IMR-90 (cell line): Measurements from ENCODE around the gene FRMD1.

Experiments used
- BHLHE40 ChIP-seq: fragments of 150-350 bp; IDR thresholded peaks from 2 replicates; pipeline ENCODE4 v1.6.1; 2016; ENCODE audit warnings: mild to moderate bottlenecking, low read depth, low read length
- CEBPB ChIP-seq: IDR thresholded peaks from 2 replicates; pipeline ENCODE4 v1.6.1; 2012; ENCODE audit warnings: low read depth, low read length, improper control_type of control experiment
- CHD1 ChIP-seq: IDR thresholded peaks from 2 replicates; pipeline ENCODE4 v1.6.1; 2012; ENCODE audit warnings: low read depth, low read length, improper control_type of control experiment
- FOS ChIP-seq: fragments of 150-350 bp; IDR thresholded peaks from 2 replicates; pipeline ENCODE4 v1.6.1; 2016; ENCODE audit warnings: low read depth, low read length
- MAZ ChIP-seq: IDR thresholded peaks from 2 replicates; pipeline ENCODE4 v1.6.1; 2012; ENCODE audit warnings: low read depth, mild to moderate bottlenecking, low read length, improper control_type of control experiment, moderate library complexity, borderline replicate concordance
- MXI1 ChIP-seq: IDR thresholded peaks from 2 replicates; pipeline ENCODE4 v1.6.1; 2012; ENCODE audit warnings: low read depth, mild to moderate bottlenecking, low read length, moderate library complexity, borderline replicate concordance
- POLR2A ChIP-seq: IDR thresholded peaks from 2 replicates; pipeline ENCODE4 v1.6.1; 2012; ENCODE audit warnings: mild to moderate bottlenecking, low read depth, low read length
- RAD21 ChIP-seq: IDR thresholded peaks from 2 replicates; pipeline ENCODE4 v1.6.1; 2012; ENCODE audit warnings: low read length, improper control_type of control experiment
- SMC3 ChIP-seq: fragments of 150-350 bp; IDR thresholded peaks from 2 replicates; pipeline ENCODE4 v1.6.1; 2016; ENCODE audit warnings: low read depth, mild to moderate bottlenecking, antibody characterized with exemption, low read length, moderate library complexity
- TF ChIP-seq, protein P1 (sequence below): conservative IDR thresholded peaks from 2 replicates; pipeline ENCODE4 v1.5.1; 2012; ENCODE audit warnings: mild to moderate bottlenecking, low read depth, low read length, improper control_type of control experiment
- TF ChIP-seq, protein P2 (sequence below): fragments of 150-350 bp; IDR thresholded peaks from 2 replicates; pipeline ENCODE4 v1.6.1; 2017; ENCODE audit warnings: mild to moderate bottlenecking, antibody characterized with exemption, low read length, low read depth
- TF ChIP-seq, protein P3 (sequence below): fragments of 150-350 bp; IDR thresholded peaks from 2 replicates; pipeline ENCODE4 v1.6.1; 2016; ENCODE audit warnings: low read depth, mild to moderate bottlenecking, low read length, moderate library complexity, borderline replicate concordance

DNA sequence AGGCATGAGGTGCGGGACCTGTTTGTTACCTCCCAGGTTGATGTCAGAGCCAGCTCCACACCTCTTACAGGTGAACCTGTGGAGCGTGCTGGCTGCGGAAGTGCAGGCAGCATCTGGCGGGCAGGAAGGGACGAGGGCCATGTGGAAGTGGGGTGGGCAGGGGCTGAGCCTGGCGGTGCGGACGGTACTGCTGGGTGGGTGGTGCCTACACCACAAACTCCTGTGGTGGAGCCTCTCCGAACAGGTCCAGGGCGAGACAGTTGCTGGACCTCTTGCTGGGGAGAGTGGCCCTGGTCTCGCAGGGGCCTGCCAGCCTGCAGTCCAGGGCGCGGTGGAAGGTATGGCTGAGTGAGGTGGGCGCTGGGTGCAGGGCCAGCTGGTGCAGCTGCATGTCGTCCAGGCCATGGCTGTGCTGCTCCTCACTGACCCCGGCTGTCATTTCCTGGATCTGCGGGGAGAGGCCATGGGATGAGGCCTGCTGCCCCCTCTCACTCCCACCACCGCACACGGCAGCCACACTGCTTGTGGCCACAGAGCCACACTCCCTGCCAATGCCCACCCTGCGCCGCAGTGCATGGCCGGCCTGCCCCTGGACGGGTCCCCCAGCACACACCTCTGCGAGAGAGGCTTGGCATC lies 22.0 kb downstream of the FRMD1 start:
- TF ChIP-seq, protein P1, sequence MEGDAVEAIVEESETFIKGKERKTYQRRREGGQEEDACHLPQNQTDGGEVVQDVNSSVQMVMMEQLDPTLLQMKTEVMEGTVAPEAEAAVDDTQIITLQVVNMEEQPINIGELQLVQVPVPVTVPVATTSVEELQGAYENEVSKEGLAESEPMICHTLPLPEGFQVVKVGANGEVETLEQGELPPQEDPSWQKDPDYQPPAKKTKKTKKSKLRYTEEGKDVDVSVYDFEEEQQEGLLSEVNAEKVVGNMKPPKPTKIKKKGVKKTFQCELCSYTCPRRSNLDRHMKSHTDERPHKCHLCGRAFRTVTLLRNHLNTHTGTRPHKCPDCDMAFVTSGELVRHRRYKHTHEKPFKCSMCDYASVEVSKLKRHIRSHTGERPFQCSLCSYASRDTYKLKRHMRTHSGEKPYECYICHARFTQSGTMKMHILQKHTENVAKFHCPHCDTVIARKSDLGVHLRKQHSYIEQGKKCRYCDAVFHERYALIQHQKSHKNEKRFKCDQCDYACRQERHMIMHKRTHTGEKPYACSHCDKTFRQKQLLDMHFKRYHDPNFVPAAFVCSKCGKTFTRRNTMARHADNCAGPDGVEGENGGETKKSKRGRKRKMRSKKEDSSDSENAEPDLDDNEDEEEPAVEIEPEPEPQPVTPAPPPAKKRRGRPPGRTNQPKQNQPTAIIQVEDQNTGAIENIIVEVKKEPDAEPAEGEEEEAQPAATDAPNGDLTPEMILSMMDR, result no peak
- no peak for TF ChIP-seq CEBPB
- TF ChIP-seq, protein P2, sequence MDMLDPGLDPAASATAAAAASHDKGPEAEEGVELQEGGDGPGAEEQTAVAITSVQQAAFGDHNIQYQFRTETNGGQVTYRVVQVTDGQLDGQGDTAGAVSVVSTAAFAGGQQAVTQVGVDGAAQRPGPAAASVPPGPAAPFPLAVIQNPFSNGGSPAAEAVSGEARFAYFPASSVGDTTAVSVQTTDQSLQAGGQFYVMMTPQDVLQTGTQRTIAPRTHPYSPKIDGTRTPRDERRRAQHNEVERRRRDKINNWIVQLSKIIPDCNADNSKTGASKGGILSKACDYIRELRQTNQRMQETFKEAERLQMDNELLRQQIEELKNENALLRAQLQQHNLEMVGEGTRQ, result no peak
- no peak for TF ChIP-seq BHLHE40
- TF ChIP-seq POLR2A, result no peak
- no peak for TF ChIP-seq FOS
- TF ChIP-seq SMC3, result no peak
- no peak for TF ChIP-seq CHD1
- no peak for TF ChIP-seq RAD21
- no peak for TF ChIP-seq MAZ
- no peak for TF ChIP-seq MXI1
- TF ChIP-seq, protein P3, sequence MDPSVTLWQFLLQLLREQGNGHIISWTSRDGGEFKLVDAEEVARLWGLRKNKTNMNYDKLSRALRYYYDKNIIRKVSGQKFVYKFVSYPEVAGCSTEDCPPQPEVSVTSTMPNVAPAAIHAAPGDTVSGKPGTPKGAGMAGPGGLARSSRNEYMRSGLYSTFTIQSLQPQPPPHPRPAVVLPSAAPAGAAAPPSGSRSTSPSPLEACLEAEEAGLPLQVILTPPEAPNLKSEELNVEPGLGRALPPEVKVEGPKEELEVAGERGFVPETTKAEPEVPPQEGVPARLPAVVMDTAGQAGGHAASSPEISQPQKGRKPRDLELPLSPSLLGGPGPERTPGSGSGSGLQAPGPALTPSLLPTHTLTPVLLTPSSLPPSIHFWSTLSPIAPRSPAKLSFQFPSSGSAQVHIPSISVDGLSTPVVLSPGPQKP, result no peak
